ENCODE data around the gene ERICH6. TPM values are rescaled to one million over a fixed set of nuclear protein-coding genes. Genes with fewer than 3 reads are reported as not detected.

Gene ERICH6
- total and polyA plus RNA-seq, 2 experiments from 2014 or later = 0.32 TPM; not detected in 1

DNA sequence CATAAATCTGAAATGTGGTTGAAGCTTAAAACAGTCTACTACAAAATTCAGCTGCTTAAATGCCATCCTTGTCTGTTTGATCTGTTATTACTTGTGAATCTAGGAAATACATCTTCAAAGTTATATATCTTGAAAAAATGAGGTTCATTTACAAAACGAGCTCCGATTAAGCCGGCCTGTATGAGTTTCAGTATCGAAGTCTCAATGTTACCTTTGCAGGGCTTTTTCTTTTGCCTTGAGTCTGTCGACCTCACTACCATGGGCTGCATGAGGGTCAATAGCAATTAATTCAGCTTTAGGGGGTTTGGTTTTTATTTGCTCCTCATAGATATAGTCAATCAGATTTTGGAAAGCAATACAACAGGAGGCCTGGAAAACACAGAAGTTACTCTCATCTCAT lies 23.2 kb downstream of the ERICH6 start:
- no peak for DNase-seq (ENCODE audit: low spot score)
- Mint-ChIP-seq H3K27ac (no peak overlapping the region), H3K36me3 (ENCODE audit: low read depth) (peaks cover 10% of the 10 kb centered on the region), H3K4me1 (no peaks in the 10 kb centered on the region), H3K27me3 (ENCODE audit: insufficient read depth, low read depth, poor library complexity) (peaks cover 2% of the 10 kb centered on the region), H3K4me3 (no peak overlapping the region), H3K9me3 (peaks cover 10% of the 10 kb centered on the region)
- Histone ChIP-seq H3K36me3 (ENCODE audit: insufficient read depth) (peaks cover 8% of the 10 kb centered on the region; the same call in 1 of the 2 replicates), H3F3A (replicated peaks; ENCODE audit: low read depth) (no peaks in the 10 kb centered on the region), H3K79me2 (replicated peaks; ENCODE audit: insufficient read depth) (no peaks in the 10 kb centered on the region), H3K27me3 (ENCODE audit: insufficient read depth) (no peaks in the 10 kb centered on the region), H3K27ac (ENCODE audit: low read depth) (no peak overlapping the region), H2AFZ (no peak overlapping the region), H3K4me2 (no peak overlapping the region), H3K4me1 (ENCODE audit: insufficient read depth) (no peaks in the 10 kb centered on the region), H3K9me2 (ENCODE audit: insufficient read depth) (no peaks in the 10 kb centered on the region), H4K20me1 (replicated peaks; ENCODE audit: insufficient read depth) (no peaks in the 10 kb centered on the region), H3K4me3 (no peak overlapping the region)
- TF ChIP-seq CTCF (conservative IDR thresholded peaks at IDR 0.05; ENCODE audit: low read depth in 2 of 2) (no peak), STAT1 (IDR thresholded peaks at IDR 0.05; ENCODE audit: unreplicated experiment) (no peak), JUNB (IDR thresholded peaks at IDR 0.05; ENCODE audit: unreplicated experiment) (no peak), CREB1 (CRISPR knock-in tag; IDR thresholded peaks at IDR 0.05; ENCODE audit: low read depth) (no peak), EZH2phosphoT487 (IDR thresholded peaks at IDR 0.05; ENCODE audit: unreplicated experiment) (no peak), POLR2AphosphoS5 (IDR thresholded peaks at IDR 0.05; ENCODE audit: low read depth) (no peak), ZNF114 (CRISPR knock-in tag; IDR thresholded peaks at IDR 0.05) (no peak), ETS1 (IDR thresholded peaks at IDR 0.05) (no peak), ZNF331 (CRISPR knock-in tag; IDR thresholded peaks at IDR 0.05; ENCODE audit: low read depth) (no peak), EZH2 (IDR thresholded peaks at IDR 0.05; ENCODE audit: low read depth, unreplicated experiment) (no peak), NANOG (IDR thresholded peaks at IDR 0.05; ENCODE audit: borderline replicate concordance) (no peak)
- TF ChIP-seq, protein P1, sequence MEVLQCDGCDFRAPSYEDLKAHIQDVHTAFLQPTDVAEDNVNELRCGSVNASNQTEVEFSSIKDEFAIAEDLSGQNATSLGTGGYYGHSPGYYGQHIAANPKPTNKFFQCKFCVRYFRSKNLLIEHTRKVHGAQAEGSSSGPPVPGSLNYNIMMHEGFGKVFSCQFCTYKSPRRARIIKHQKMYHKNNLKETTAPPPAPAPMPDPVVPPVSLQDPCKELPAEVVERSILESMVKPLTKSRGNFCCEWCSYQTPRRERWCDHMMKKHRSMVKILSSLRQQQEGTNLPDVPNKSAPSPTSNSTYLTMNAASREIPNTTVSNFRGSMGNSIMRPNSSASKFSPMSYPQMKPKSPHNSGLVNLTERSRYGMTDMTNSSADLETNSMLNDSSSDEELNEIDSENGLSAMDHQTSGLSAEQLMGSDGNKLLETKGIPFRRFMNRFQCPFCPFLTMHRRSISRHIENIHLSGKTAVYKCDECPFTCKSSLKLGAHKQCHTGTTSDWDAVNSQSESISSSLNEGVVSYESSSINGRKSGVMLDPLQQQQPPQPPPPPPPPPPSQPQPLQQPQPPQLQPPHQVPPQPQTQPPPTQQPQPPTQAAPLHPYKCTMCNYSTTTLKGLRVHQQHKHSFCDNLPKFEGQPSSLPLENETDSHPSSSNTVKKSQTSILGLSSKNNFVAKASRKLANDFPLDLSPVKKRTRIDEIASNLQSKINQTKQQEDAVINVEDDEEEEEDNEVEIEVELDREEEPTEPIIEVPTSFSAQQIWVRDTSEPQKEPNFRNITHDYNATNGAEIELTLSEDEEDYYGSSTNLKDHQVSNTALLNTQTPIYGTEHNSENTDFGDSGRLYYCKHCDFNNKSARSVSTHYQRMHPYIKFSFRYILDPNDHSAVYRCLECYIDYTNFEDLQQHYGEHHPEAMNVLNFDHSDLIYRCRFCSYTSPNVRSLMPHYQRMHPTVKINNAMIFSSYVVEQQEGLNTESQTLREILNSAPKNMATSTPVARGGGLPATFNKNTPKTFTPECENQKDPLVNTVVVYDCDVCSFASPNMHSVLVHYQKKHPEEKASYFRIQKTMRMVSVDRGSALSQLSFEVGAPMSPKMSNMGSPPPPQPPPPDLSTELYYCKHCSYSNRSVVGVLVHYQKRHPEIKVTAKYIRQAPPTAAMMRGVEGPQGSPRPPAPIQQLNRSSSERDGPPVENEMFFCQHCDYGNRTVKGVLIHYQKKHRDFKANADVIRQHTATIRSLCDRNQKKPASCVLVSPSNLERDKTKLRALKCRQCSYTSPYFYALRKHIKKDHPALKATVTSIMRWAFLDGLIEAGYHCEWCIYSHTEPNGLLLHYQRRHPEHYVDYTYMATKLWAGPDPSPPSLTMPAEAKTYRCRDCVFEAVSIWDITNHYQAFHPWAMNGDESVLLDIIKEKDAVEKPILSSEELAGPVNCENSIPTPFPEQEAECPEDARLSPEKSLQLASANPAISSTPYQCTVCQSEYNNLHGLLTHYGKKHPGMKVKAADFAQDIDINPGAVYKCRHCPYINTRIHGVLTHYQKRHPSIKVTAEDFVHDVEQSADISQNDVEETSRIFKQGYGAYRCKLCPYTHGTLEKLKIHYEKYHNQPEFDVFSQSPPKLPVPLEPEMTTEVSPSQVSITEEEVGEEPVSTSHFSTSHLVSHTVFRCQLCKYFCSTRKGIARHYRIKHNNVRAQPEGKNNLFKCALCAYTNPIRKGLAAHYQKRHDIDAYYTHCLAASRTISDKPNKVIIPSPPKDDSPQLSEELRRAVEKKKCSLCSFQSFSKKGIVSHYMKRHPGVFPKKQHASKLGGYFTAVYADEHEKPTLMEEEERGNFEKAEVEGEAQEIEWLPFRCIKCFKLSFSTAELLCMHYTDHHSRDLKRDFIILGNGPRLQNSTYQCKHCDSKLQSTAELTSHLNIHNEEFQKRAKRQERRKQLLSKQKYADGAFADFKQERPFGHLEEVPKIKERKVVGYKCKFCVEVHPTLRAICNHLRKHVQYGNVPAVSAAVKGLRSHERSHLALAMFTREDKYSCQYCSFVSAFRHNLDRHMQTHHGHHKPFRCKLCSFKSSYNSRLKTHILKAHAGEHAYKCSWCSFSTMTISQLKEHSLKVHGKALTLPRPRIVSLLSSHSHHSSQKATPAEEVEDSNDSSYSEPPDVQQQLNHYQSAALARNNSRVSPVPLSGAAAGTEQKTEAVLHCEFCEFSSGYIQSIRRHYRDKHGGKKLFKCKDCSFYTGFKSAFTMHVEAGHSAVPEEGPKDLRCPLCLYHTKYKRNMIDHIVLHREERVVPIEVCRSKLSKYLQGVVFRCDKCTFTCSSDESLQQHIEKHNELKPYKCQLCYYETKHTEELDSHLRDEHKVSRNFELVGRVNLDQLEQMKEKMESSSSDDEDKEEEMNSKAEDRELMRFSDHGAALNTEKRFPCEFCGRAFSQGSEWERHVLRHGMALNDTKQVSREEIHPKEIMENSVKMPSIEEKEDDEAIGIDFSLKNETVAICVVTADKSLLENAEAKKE (CRISPR knock-in tag; IDR thresholded peaks at IDR 0.05) = no peak
- TF ChIP-seq, protein P2, sequence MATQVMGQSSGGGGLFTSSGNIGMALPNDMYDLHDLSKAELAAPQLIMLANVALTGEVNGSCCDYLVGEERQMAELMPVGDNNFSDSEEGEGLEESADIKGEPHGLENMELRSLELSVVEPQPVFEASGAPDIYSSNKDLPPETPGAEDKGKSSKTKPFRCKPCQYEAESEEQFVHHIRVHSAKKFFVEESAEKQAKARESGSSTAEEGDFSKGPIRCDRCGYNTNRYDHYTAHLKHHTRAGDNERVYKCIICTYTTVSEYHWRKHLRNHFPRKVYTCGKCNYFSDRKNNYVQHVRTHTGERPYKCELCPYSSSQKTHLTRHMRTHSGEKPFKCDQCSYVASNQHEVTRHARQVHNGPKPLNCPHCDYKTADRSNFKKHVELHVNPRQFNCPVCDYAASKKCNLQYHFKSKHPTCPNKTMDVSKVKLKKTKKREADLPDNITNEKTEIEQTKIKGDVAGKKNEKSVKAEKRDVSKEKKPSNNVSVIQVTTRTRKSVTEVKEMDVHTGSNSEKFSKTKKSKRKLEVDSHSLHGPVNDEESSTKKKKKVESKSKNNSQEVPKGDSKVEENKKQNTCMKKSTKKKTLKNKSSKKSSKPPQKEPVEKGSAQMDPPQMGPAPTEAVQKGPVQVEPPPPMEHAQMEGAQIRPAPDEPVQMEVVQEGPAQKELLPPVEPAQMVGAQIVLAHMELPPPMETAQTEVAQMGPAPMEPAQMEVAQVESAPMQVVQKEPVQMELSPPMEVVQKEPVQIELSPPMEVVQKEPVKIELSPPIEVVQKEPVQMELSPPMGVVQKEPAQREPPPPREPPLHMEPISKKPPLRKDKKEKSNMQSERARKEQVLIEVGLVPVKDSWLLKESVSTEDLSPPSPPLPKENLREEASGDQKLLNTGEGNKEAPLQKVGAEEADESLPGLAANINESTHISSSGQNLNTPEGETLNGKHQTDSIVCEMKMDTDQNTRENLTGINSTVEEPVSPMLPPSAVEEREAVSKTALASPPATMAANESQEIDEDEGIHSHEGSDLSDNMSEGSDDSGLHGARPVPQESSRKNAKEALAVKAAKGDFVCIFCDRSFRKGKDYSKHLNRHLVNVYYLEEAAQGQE (IDR thresholded peaks at IDR 0.05; ENCODE audit: unreplicated experiment) = no peak
- ATAC-seq = no peak
